ENCODE results near the gene NR6A1. TPM values are rescaled to one million over a fixed set of nuclear protein-coding genes. Genes with fewer than 3 reads are reported as not detected.

NR6A1 gene
- polyA plus RNA-seq, 2 of the 4 experiments (the other 2 are of a cell fraction) = 1.7 to 3.3 TPM

- ChIA-PET CTCF (interaction anchor here (3.1 to 40.0 kb wide), 3 partner anchors 8 to 41 kb away, joined by 13 to 2512 read pairs (median 785); partner anchors contain the start of genes ARPC5L, NR6A1, OLFML2A and RPL35), POLR2A (no interaction called here)
- DNase-seq (ENCODE audit: low read depth in 1 of 2, low spot score in 1 of 2) = no peak
- no peak for FAIRE-seq
- TF ChIP-seq SMC3 (IDR thresholded peaks at IDR 0.05) = no peak
- TF ChIP-seq FOSB (CRISPR knock-in tag; IDR thresholded peaks at IDR 0.05) = no peak
- TF ChIP-seq ESRRA (IDR thresholded peaks at IDR 0.05; ENCODE audit: borderline replicate concordance, low read length) = no peak
- TF ChIP-seq NFE2L2 (conservative IDR thresholded peaks at IDR 0.05; ENCODE audit: low read length) = no peak
- no peak for TF ChIP-seq FOXS1 (CRISPR knock-in tag; IDR thresholded peaks at IDR 0.05)
- TF ChIP-seq ZC3H11A (IDR thresholded peaks at IDR 0.05) = no peak
- TF ChIP-seq POLR2AphosphoS2 (conservative IDR thresholded peaks at IDR 0.05; ENCODE audit: low read length) = no peak
- WGBS (ENCODE audit: missing lambda C conversion rate) = 82% methylated on average over 4 of the region's 4 CpGs
- H3K9me3 ChIP-seq = no peaks in the 10 kb centered on the region
- no peak for ATAC-seq
- H3K4me3 ChIP-seq = no peak overlapping the region
- no peak overlapping the region for H3K4me2 ChIP-seq
- peaks cover 2% of the 10 kb centered on the region for H3K4me1 ChIP-seq
- H3K27ac ChIP-seq = no peak overlapping the region
Observed at GRCh38 chr9:124805186-124805585, 34.1 kb upstream of the NR6A1 start.

- TF ChIP-seq HEYL (CRISPR knock-in tag; IDR thresholded peaks at IDR 0.05) (no peak), BCL3 (IDR thresholded peaks at IDR 0.05) (no peak), MAFK (IDR thresholded peaks at IDR 0.05; ENCODE audit: partially characterized antibody) (no peak), HOXB5 (CRISPR knock-in tag; IDR thresholded peaks at IDR 0.05) (no peak), NFE2L2 (conservative IDR thresholded peaks at IDR 0.05; ENCODE audit: low read length) (no peak), REST (IDR thresholded peaks at IDR 0.05) (no peak)
- Histone ChIP-seq H3K4me3 (no peak overlapping the region), H3K4me2 (no peak overlapping the region), H3K27ac (no peak overlapping the region), H3K9me3 (no peaks in the 10 kb centered on the region), H3K4me1 (no peaks in the 10 kb centered on the region)
- WGBS (ENCODE audit: missing lambda C conversion rate) = 93% methylated on average over 5 of the region's 8 CpGs
- FAIRE-seq = no peak
- no peak for DNase-seq (ENCODE audit: low read depth in 1 of 2, low spot score in 1 of 2)
- ChIA-PET POLR2A (no interaction called here), CTCF (interaction anchor here (37.7 to 40.0 kb wide), 2 partner anchors 28 to 43 kb away, joined by 785 to 2512 read pairs; partner anchors contain the start of genes ARPC5L, NR6A1, OLFML2A and RPL35)
- ATAC-seq = no peak
Observed at GRCh38 chr9:124803911-124804310, 32.8 kb upstream of the NR6A1 start.

GRCh38 chr9:124802426-124802825 is 31.3 kb upstream of the NR6A1 start:
- Histone ChIP-seq H3K4me2 (no peak overlapping the region), H3K9me3 (no peaks in the 10 kb centered on the region), H3K4me3 (no peak overlapping the region), H3K27ac (no peak overlapping the region), H3K4me1 (no peaks in the 10 kb centered on the region)
- DNase-seq (ENCODE audit: low read depth in 1 of 2, low spot score in 1 of 2) = no peak
- no peak for FAIRE-seq
- peak in 1 of 2 experiments; percentile 19; a peak in 2 of 6 replicates for ATAC-seq
- POLR2A ChIA-PET = no interaction called here
- CTCF ChIA-PET = interaction anchor here (37.7 to 40.0 kb wide), 2 partner anchors 26 to 44 kb away, joined by 785 to 2512 read pairs; partner anchors contain the start of genes ARPC5L, NR6A1, OLFML2A and RPL35
- TF ChIP-seq RNF2 (IDR thresholded peaks at IDR 0.05; ENCODE audit: borderline replicate concordance, low read depth) = no peak
- no peak for TF ChIP-seq MAFK (IDR thresholded peaks at IDR 0.05; ENCODE audit: partially characterized antibody)
- TF ChIP-seq MAX (IDR thresholded peaks at IDR 0.05) = no peak
- no peak for TF ChIP-seq EHF (CRISPR knock-in tag; IDR thresholded peaks at IDR 0.05)
- no peak for TF ChIP-seq REST (IDR thresholded peaks at IDR 0.05)
- no peak for TF ChIP-seq KDM1A (IDR thresholded peaks at IDR 0.05; ENCODE audit: low read depth)
- no peak for TF ChIP-seq NR3C1 (IDR thresholded peaks at IDR 0.05)
- no peak for TF ChIP-seq E2F6 (IDR thresholded peaks at IDR 0.05; ENCODE audit: borderline replicate concordance, low read depth)
- 52% methylated on average over 3 of the region's 3 CpGs for WGBS (ENCODE audit: missing lambda C conversion rate)

All from A549 (cell line).